CD4-positive, alpha-beta T cell treated with Interleukin-15 for 1 hour (primary cell): Measurements from ENCODE around the gene GP9.
"Not testable (repeated sequence)": the region's sequence is repeated elsewhere in the genome, so short reads cannot be mapped to it uniquely, and the experiment has no call there.

Source experiments
- DNase-seq: peaks from one replicate; pipeline ENCODE4 v3.0.0-alpha.2; 2020

The GP9 gene

DNA sequence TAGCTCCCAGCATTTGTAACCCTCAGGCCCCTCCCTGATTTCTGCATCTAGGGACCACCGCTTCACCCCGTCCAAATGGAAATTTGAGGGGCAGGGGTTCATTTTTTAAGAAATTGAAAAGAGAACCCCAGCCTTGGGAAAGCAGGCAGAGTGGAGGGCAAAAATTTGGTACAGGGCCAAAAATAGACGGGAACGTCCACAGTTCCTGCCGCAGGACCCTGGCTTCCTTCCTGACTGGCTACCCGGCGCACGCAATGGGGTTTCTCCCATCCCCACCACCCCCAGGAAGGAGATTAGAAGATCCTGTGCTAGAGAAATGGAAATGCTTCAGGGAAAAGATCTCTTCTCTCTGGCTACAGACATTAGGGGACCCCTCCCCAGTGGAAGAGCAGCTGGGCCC lies 20.9 kb downstream of the GP9 start:
- DNase-seq: no peak

DNA sequence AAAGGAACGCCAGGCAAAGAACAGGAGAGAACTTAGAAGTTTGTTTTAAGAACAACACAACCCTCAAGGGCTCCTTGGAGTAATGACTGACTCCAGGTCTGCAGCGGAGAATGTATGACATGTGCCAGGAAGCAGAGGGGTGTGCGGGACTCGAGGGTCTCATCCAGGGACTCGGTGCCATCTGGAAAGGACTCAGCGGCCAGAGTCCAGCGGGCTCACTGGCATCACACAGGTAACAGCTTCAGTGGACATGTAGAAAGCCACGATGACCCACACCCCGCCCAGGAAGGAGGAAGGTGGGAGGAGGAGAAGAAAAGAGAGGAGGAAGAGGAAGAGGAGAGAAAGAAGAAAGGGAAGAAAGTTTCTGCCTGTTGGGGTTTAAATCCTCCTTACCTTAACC lies 21.4 kb downstream of the GP9 start:
- DNase-seq: no peak

DNA sequence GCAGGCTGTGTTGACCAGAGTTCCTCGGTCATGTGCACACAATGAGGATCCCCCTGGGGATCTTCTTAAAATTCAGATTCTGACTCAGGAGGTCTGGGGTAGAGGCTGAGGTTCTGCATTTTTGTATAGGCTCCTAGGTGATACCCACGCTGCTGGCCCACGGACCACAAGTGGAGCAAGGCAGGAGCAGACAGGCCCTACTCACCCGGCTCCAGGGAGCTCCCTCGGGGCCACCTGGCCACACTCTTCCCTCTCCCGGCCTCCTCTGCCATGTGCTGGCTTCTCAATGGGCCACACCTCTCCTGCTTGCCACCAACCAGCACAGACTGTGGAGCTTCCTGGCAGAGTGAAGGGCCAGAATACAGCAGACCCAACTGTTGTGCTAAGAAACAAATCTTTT lies 23.9 kb downstream of the GP9 start:
- no peak for DNase-seq

DNA sequence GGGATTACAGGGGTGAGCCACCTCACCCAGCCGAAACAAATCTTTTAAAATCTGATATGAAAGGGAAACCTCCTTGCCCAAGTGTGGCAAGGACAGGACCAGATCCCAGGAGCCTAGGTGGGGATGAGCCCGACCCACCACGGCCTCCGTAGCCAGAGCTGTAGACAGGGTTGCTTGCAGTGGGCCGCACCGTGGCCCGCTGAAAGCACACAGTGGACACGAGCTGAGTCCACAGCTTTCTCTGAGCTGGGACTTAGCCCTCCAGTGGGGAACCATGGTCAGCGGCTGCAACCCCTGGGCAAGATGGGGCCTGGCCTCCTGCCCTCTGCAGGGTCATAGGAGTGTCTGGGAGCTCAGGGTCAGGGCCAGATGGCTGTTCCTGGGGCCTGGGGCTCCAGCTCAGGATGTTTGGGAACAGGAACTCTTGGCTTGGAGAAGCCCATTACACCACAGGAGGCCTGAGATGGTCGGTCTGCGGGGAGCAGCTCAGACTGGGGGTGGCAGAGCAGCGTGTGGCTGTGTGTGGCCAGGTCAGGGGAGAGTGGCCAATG lies 24.7 kb downstream of the GP9 start:
- DNase-seq: no peak

DNA sequence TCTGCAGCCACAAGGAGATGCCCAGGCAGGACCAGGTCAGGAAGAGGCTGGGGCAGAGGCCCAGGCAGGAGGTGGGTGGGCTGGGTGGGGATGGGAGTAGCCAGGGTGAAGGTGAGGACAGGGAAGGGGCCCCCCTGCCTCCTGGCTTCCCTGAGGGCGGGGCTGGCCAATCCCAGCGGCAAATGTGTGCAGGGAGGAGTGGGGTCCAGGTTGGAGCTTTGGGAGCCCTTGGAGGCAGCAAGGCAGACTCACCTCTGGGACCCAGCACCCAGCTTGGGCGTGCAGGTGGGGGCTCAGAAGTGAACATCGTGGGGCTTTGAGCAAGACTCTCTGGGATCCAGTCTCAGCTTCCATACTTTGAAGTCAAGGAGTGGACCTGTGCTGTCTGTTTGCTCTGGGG lies 25.2 kb downstream of the GP9 start:
- DNase-seq: no peak

DNA sequence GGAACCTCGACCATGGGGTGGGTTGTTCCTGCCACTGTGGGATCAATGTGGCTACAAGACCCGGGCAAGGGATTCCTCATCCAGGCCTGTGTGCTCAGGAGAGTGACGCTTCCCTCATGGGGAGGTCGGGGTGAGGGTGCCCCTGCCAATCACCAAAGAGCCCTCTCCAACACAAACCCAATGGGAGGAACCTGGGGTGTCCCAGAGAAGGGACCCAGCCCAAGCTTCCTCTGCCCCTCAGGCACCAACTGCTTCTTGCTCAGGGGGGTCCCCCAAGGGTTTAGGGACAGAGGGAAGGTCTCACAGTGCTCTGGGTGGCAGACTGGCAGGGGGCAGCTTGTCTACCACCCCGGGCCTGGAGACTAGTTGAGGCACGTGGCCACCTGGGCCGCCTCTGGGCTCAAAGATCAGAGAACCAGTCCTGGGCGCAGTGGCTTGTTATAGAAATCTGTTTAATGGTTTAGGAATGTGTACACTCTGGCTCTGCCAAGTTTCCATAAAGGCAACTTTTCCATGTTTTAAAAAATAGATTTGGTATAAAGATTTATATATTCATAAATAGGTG lies 26.6 kb downstream of the GP9 start:
- DNase-seq: no peak

DNA sequence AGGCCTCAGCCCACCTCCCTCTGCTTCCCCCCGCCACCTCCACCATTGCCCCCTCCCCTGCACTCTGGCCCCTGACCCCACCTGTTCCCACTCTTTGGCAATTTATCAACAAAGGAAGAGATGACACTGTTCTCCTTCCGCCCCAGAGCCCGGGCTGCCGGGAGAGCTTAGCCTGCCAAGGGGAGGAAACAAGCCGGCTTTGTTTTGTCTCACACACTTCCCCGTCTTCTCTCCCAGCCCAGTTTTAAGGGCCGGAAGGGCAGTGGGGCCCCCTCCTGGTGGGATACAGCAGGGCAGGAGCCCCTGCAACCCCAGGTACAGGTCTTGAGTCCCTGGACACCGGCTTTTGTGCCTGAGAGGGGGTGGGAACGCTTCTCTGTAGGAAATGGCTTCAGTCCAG lies 27.3 kb downstream of the GP9 start:
- not testable (repeated sequence) for DNase-seq

DNA sequence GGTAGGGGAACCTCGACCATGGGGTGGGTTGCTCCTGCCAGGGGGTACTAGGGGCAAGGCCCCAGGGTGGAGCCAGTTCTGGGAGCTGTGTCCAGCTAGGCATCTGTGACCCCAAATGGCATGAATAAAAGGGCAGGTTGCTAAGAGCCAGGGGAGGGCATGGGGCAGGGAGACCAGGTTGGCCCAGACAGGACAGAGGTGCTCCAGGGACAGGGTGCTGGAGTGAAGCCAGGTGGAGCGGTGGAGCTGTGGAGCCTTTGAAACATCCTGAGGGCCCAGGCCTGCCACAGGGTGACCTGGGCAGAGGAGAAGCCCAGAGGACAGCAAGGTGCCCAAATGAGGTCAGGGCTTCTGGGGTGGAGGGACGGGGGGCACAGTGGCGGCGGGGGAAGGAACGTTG lies 27.7 kb downstream of the GP9 start:
- DNase-seq: not testable (repeated sequence)

DNA sequence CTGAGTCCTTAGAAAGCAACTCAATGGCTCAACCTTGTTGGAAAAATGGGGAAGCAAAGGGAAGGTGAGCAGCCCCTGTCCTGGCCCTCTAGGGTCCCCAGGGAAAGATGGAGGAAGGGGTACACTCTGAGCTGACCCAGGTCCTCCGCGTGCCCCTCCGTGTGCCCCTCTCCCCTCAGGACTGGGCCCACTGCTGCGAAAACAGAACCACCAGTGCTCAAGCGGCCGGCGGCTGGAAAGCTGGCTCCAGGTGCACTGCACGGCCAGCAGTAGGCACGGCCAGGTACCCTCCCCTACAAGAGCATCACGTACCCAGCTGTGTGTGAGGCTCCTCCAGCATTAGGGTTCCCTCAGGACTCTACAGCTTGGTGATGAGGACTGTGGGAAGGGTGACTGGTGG lies 34.7 kb downstream of the GP9 start:
- no peak for DNase-seq

DNA sequence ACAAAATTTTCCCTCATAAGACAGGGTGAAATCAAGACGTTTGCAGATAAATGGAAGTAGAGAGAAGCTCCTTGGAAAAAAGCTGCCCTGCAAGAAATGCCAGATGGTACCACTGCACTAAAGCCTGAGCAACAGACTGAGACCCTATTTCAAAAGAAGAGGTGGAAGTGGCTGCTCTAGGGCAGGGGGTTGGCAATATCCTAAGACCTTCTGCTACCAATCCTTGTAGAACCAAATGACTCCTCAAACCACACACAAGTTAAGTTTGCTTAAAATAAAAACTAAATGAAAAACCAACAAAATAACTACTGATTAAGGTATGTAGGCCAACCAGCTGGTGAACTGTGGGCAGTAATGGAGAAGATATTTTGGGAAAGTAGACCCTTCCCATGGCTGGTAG lies 39.7 kb downstream of the GP9 start:
- no peak for DNase-seq

DNA sequence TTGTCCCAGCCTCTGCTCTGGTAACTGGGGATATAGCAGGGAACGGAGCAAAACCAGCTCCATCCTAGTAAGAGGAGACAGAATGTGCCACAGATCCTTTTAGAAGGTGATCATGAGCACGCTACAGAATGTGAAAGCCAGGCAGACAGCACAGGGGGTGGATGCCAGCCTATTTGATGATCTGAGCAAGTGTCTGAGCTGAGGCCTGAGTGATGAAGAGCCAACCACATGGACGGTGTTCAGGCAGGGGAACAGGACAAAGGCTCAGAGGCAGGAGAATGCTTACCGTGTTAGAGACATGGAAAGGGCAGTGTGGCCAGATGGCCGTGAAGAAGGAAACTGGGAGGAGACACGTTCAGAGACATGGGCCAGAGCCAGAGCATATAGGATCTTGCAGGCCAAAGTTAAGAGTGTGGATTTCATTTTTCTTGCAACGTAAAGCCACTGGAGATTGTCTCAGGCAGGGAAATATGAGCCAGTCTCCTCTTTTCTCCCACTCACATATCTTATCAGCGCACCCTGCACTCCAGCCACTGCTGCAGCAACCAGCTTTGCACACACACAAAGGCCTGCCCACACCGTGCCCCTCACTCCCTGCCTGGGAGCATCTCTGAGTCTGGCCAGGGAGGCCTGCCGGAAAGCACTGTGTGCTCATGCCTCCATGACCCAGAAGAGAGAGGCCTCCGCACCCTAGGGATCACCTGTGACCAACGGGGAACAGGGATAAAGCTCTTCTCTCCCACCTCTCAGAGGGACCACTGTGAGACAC lies 41.0 kb downstream of the GP9 start:
- DNase-seq: no peak

DNA sequence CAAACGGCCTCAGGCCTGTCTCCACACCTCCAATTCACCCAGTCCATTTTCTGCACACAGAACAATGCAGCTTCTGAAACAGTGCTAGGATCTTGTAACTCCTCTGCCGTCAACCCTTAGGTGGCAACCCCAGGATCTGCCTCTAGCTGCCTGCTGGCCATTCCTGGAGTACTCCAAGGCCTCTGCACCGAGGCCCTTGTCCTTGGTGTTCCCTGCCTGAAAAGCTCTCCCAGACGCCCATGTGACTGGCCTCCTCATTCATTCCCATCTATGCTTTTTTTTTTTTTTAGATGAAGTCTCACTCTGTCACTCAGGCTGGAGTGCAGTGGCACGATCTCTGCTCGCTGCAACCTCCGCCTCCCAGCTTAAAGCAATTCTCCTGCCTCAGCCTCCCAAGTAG lies 42.7 kb downstream of the GP9 start:
- DNase-seq: no peak

DNA sequence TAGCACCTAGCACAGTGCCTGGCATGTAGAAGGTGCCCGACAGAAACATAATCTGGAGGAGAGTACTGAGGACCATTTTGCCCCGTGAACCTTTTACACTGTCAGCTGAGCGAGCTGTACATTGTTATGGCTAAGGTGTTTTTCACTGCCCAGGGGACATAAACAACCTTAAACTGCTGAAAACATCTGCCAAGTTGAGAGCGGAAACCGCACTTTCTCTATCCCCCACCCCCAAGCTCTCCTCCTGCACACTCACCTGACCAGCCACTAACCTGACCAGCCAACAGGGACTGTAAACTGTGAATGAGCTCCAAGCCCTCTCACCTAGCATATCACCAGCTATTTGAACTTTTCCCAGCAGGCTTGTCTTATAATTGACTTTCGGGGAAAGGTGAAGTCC lies 43.5 kb downstream of the GP9 start:
- DNase-seq: no peak

DNA sequence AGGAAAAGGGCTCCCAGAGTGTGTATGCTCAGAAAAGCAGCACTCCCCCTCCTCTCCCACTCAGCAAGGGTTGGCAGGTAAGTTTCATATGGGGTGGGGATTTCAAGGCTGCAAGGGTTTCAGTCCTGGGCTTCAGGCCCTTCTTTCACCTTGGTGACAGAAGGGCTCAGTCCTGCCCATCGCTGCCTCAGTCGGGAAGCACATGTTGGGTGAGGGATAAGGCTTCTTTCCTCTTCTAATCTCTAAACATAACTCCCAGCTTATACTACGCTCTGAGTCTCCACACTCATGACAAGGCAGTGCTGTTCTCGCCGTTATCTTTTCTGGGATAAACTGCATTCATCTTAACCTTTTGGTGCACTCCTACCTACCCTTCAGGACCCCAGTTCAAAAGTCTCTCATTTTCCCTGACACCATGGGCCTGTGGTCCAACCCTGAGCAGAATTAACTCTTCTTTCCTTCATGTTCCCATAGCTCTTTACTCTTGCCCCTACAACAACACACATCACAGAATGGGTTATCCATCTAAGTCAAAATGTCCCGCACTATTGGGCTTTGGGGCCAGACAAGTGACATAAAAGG lies 44.0 kb downstream of the GP9 start:
- no peak for DNase-seq

DNA sequence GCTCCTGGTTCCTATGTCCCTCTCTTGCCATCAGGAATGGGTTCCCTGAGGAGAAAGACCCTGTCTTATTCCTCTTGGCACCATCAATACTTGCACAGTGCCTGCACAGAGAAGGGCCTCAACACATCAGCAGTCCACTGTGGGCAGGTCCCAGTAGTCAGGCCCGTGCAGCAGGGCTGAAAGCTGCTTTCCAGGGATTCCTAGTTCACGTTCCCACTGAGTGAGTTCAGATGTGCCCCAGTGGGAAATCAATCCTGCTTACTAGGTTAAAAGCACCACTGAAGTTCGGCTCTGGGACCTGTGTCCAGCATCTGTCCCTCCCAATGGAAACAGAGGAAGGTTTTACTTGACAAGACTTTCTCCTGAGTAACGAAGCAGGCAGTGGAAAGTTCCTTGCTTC lies 45.3 kb downstream of the GP9 start:
- DNase-seq: no peak

DNA sequence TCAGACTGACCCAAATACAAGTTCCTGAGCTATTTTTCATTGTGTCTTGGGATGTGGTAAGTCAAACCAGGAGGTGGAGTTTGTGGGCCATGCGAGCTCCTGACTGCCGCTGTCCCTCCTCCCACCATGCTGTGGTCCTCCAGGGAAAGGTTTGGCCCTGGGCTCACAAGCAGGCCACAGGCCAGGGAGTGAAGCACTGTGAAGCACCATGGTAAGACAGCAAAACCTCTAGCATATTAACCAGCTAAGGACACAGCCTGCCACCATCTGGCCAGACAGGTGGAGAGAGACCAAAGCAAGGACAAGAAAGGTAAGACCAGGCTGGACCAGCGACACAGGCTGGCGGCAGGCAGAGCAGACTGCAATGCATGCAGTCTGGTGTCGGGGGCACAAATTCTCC lies 45.7 kb downstream of the GP9 start:
- DNase-seq: no peak

DNA sequence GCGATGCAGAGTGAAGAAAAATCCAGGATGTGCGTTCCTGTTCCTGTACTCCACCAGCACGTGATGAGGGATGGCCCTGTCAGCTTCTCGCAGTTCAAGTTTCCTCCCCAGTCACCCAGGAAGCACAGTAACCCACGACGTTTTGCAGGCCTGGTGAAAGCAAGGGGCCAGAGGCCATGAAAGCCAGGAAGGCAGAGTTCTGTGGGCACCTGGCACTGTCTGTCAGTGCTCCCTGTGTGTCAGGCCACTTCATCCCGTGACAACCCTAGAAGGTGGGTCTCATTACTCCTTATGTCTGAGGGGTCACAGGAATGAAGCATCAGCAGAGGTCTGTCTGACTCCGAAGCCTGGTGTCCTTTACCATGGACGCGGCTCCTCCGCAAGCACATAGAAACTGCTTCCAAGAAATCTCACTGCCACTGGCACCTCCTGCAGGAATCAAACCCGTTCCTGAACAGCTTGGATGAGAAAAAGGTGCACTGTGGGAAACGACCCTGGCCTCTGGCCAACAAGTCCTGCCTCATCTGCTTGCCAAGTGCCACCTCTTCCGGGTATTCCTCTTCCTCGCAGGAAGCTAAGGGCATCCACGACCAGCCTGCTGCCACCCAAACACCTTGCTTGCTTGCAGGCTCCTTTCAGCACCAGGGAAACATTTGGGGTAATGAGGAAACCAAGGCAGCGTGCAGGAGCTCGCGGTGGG lies 46.4 kb downstream of the GP9 start:
- no peak for DNase-seq

DNA sequence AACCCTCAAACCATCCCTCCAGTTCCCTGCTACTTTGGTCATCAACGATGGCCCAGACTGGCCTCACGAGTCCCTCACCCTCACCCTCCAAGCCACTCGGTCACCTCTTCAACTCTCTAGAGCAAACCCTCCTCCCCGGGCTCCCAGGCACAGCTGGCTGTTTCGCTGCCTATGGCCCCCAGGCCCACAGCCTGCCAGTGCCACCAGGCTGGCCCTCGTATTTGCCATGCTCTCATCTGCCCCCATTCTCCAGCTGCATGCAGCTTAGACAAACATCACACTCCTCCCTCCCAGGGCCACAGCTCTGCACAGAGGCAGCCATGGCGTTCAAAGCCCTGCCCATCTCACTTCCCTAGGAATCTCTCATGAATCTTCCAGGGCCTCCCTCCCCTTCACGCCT lies 47.2 kb downstream of the GP9 start:
- DNase-seq: no peak

DNA sequence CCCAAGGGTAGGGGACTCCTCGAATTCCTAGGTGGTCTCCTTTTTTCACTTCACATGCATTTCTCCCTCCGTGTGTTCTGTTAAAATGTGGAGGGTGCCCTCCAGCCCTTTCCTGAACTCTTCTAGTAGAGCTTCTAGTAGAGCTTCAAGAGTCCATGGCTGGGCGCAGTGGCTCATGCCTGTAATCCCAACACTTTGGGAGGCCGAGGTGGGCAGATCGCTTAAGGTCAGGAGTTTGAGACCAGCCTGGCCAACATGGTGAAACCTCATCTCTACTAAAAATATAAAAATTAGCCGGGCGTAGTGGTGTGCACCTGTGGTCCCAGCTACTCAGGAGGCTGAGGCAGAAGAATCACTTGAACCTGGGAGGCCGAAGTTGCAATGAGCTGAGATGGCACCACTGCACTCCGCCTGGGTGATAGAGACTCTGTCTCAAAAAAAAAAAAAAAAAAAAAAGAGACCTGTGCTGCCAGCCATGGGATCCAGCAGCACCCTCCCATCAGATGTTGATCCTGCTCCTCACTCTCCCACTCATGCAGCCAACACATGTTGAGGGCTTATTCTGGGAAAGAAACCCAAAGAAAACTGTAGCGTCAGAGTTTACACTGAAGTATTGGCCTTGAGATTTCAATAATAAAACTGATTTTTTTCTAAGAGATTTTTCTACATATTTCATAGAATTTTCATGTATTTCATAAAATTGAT lies 50.6 kb downstream of the GP9 start:
- not testable (repeated sequence) for DNase-seq
